GM23338 (cell line): Measurements from ENCODE around the gene CCNK. TPM values are rescaled to one million over a fixed set of nuclear protein-coding genes. Genes with fewer than 3 reads are reported as not detected.

Source experiments
- ATAC-seq: fragments of 200-7000 bp; cut with Tn5 transposase; 3 replicates; pipeline ENCODE4 v1.9.1; 2020
- DNase-seq: peaks from one replicate; pipeline ENCODE4 v3.0.0-alpha.2; 2015; ENCODE audit warnings: low spot score
- H2AFZ ChIP-seq: fragments of 200-600 bp; sonication (generic); 2 replicates; pipeline ENCODE4 v1.8.0; 2016; ENCODE audit warnings: antibody characterized with exemption, mild to moderate bottlenecking, moderate library complexity
- H3F3A ChIP-seq: fragments of 200-600 bp; sonication (generic); replicated peaks from 2 replicates; pipeline ENCODE4 v1.8.0; 2017; ENCODE audit warnings: antibody characterized with exemption, mixed run types, low read depth
- H3K27ac ChIP-seq: fragments of 200-600 bp; sonication (generic); 2 replicates; pipeline ENCODE4 v1.6.1; 2016; ENCODE audit warnings: low read depth
- H3K27me3 ChIP-seq: fragments of 200-600 bp; sonication (generic); 2 replicates; pipeline ENCODE4 v1.8.0; 2016; ENCODE audit warnings: mild to moderate bottlenecking, mixed run types, moderate library complexity; ENCODE audit not compliant: insufficient read depth
- H3K36me3 ChIP-seq: fragments of 200-600 bp; sonication (generic); 2 replicates; pipeline ENCODE4 v1.8.0; 2016; ENCODE audit warnings: mild to moderate bottlenecking; ENCODE audit not compliant: insufficient read depth
- H3K4me1 ChIP-seq: fragments of 200-600 bp; sonication (generic); 2 replicates; pipeline ENCODE4 v1.8.0; 2016; ENCODE audit warnings: mild to moderate bottlenecking, moderate library complexity; ENCODE audit not compliant: insufficient read depth
- H3K4me2 ChIP-seq: fragments of 200-600 bp; sonication (generic); 2 replicates; pipeline ENCODE4 v1.7.1; 2017; ENCODE audit warnings: mixed run types
- H3K4me3 ChIP-seq: fragments of 200-600 bp; sonication (generic); 2 replicates; pipeline ENCODE4 v1.6.1; 2016; ENCODE audit warnings: mixed run types
- H3K79me2 ChIP-seq: fragments of 200-600 bp; sonication (generic); replicated peaks from 2 replicates; pipeline ENCODE4 v1.8.0; 2017; ENCODE audit warnings: mild to moderate bottlenecking; ENCODE audit not compliant: insufficient read depth
- H3K9me2 ChIP-seq: fragments of 200-600 bp; sonication (generic); 2 replicates; pipeline ENCODE4 v1.8.0; 2017; ENCODE audit not compliant: insufficient read depth
- H4K20me1 ChIP-seq: fragments of 200-600 bp; sonication (generic); replicated peaks from 2 replicates; pipeline ENCODE4 v1.8.0; 2017; ENCODE audit warnings: mild to moderate bottlenecking; ENCODE audit not compliant: insufficient read depth
- H3K27ac Mint-ChIP-seq: 2 replicates; pipeline ENCODE4 v1.8.0; 2020; ENCODE audit warnings: inconsistent platforms, mild to moderate bottlenecking, moderate library complexity, mixed read lengths
- H3K27me3 Mint-ChIP-seq: 3 replicates; pipeline ENCODE4 v1.8.0; 2022; ENCODE audit warnings: low read depth, mild to moderate bottlenecking, moderate library complexity, mixed read lengths, inconsistent platforms; ENCODE audit not compliant: insufficient read depth, poor library complexity
- H3K36me3 Mint-ChIP-seq: 3 replicates; pipeline ENCODE4 v1.8.0; 2021; ENCODE audit warnings: low read depth, mild to moderate bottlenecking, inconsistent platforms, moderate library complexity, mixed read lengths
- H3K4me1 Mint-ChIP-seq: 3 replicates; pipeline ENCODE4 v1.8.0; 2020; ENCODE audit warnings: mild to moderate bottlenecking, inconsistent platforms, mixed read lengths
- H3K4me3 Mint-ChIP-seq: 3 replicates; pipeline ENCODE4 v1.8.0; 2021; ENCODE audit warnings: moderate library complexity, mild to moderate bottlenecking, inconsistent platforms, mixed read lengths
- H3K9me3 Mint-ChIP-seq: 3 replicates; pipeline ENCODE4 v1.8.0; 2020; ENCODE audit warnings: moderate library complexity, mild to moderate bottlenecking, inconsistent platforms, mixed read lengths
- CREB1 ChIP-seq: fragments of 250-450 bp; sonication (Bioruptor Pico); IDR thresholded peaks from 2 replicates; pipeline ENCODE4 v1.5.0; 2020; ENCODE audit warnings: low read depth, mild to moderate bottlenecking, moderate library complexity
- CTCF ChIP-seq, 2 experiments: fragments of 200-600 bp in 1 of 2; sonication (generic) in 1 of 2; conservative IDR thresholded peaks; 2 replicates each; pipeline versions ENCODE4 v1.5.1 to v1.6.1; 2016 to 2017; ENCODE audit warnings: antibody characterized with exemption in 2 of 2, low read depth in 2 of 2, mild to moderate bottlenecking in 2 of 2, moderate library complexity in 1 of 2
- EZH2 ChIP-seq: fragments of 200-600 bp; sonication (generic); IDR thresholded peaks from one replicate; pipeline ENCODE4 v1.8.0; 2017; ENCODE audit warnings: antibody characterized with exemption, mild to moderate bottlenecking, low read depth; ENCODE audit not compliant: unreplicated experiment
- EZH2phosphoT487 ChIP-seq: fragments of 200-600 bp; sonication (generic); IDR thresholded peaks from one replicate; pipeline ENCODE4 v1.8.1; 2018; ENCODE audit warnings: antibody characterized with exemption; ENCODE audit not compliant: unreplicated experiment
- JUNB ChIP-seq: IDR thresholded peaks from one replicate; pipeline ENCODE4 v1.6.1; 2016; ENCODE audit warnings: antibody characterized with exemption; ENCODE audit not compliant: unreplicated experiment
- NANOG ChIP-seq: IDR thresholded peaks from 2 replicates; pipeline ENCODE4 v1.6.1; 2016; ENCODE audit warnings: antibody characterized with exemption, borderline replicate concordance
- POLR2AphosphoS5 ChIP-seq: IDR thresholded peaks from 2 replicates; pipeline ENCODE4 v1.6.1; 2016; ENCODE audit warnings: antibody characterized with exemption, low read depth
- ZNF114 ChIP-seq: fragments of 250-450 bp; sonication (Bioruptor Pico); IDR thresholded peaks from 2 replicates; pipeline ENCODE4 v1.5.0; 2020; ENCODE audit warnings: mild to moderate bottlenecking, moderate library complexity
- ZNF331 ChIP-seq: fragments of 250-450 bp; sonication (Bioruptor Pico); IDR thresholded peaks from 2 replicates; pipeline ENCODE4 v1.5.0; 2020; ENCODE audit warnings: low read depth, mild to moderate bottlenecking, moderate library complexity
- polyA plus RNA-seq: library from polyadenylated mRNA; unstranded; fragments of >200 nt; fragmentation: Nextera tagmentation; extraction: Ambion mirVana; gene quantifications from 2 replicates; pipeline ENCODE4 v1.2.1, GENCODE V29; 2016
- total RNA-seq: library from RNA; depleted of rRNA; stranded (reverse); fragments of >200 nt; shearing (Covaris generic); gene quantifications from 2 replicates; pipeline ENCODE4 v1.2.3, GENCODE V29; 2014
- TF ChIP-seq, protein P1 (sequence below): IDR thresholded peaks from 2 replicates; pipeline ENCODE4 v1.6.1; 2016; ENCODE audit warnings: antibody characterized with exemption
- TF ChIP-seq, protein P2 (sequence below): IDR thresholded peaks from one replicate; pipeline ENCODE4 v1.6.1; 2018; ENCODE audit warnings: antibody characterized with exemption; ENCODE audit not compliant: unreplicated experiment

Gene CCNK
- total and polyA plus RNA-seq, 2 experiments from 2014 or later: 54.0 to 60.6 TPM

- Histone ChIP-seq H3K79me2 (no peaks in the 10 kb centered on the region), H3K4me1 (peaks cover 23% of the 10 kb centered on the region), H2AFZ (no peak overlapping the region), H3K4me3 (no peak overlapping the region), H3K9me2 (no peaks in the 10 kb centered on the region), H4K20me1 (no peaks in the 10 kb centered on the region; the same call in 1 of the 2 replicates), H3F3A (0 out of 2 replicates have a peak, but pooled peaks cover 2% of the 10 kb centered on the region), H3K27ac (no peak overlapping the region), H3K27me3 (no peaks in the 10 kb centered on the region), H3K36me3 (no peaks in the 10 kb centered on the region), H3K4me2 (no peak overlapping the region)
- no peaks in the 10 kb centered on the region for H3K9me3 Mint-ChIP-seq
- peaks cover 34% of the 10 kb centered on the region for H3K4me1 Mint-ChIP-seq
- no peak overlapping the region for H3K27ac Mint-ChIP-seq
- DNase-seq (no peak), ATAC-seq (no peak)
- H3K27me3 Mint-ChIP-seq: peaks cover 11% of the 10 kb centered on the region
- H3K36me3 Mint-ChIP-seq: no peaks in the 10 kb centered on the region; the same call in 2 of the 3 replicates
- TF ChIP-seq CREB1 (no peak), EZH2phosphoT487 (no peak)
- TF ChIP-seq, protein P1, sequence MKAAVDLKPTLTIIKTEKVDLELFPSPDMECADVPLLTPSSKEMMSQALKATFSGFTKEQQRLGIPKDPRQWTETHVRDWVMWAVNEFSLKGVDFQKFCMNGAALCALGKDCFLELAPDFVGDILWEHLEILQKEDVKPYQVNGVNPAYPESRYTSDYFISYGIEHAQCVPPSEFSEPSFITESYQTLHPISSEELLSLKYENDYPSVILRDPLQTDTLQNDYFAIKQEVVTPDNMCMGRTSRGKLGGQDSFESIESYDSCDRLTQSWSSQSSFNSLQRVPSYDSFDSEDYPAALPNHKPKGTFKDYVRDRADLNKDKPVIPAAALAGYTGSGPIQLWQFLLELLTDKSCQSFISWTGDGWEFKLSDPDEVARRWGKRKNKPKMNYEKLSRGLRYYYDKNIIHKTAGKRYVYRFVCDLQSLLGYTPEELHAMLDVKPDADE: no peak
- H3K4me3 Mint-ChIP-seq: no peak overlapping the region
Measured at GRCh38 chr14:99519931-99520421, 38.8 kb downstream of the CCNK start.

DNA sequence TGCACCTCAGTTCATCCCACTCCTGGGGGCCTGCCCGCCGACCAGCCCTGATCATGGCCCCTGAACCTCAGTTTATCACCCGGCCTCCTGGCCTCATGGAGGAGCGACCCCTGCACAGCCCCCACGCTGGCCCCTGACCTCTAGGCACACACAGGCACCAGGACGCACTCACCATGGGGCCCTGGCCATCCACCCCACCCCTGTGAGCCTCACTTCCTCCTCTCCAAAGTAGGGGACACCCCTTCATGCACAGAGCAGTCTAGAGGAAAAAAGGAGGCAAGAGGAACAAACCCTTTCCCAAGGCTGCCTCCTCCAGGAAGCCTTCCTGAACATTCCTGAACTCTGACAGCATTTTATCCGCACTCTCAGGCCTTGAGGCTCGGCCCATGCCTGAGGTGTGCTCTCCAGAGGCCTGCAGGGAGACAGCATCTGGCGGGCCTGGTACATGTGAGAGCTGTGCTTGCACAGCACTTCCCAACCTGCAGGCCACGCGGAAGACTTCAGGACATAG lies 39.4 kb downstream of the CCNK start:
- DNase-seq: no peak
- H3K4me3 ChIP-seq: no peak overlapping the region
- H3K9me3 Mint-ChIP-seq: no peaks in the 10 kb centered on the region
- H3K36me3 ChIP-seq: no peaks in the 10 kb centered on the region
- H4K20me1 ChIP-seq: no peaks in the 10 kb centered on the region; the same call in 1 of the 2 replicates
- H3K27ac ChIP-seq: no peak overlapping the region
- no peaks in the 10 kb centered on the region for H3K9me2 ChIP-seq
- H3K79me2 ChIP-seq: no peaks in the 10 kb centered on the region
- no peak overlapping the region for H2AFZ ChIP-seq
- H3K4me2 ChIP-seq: no peak overlapping the region
- H3K27me3 Mint-ChIP-seq: peaks cover 11% of the 10 kb centered on the region
- H3F3A ChIP-seq: 0 out of 2 replicates have a peak, but pooled peaks cover 8% of the 10 kb centered on the region
- no peaks in the 10 kb centered on the region; the same call in 2 of the 3 replicates for H3K36me3 Mint-ChIP-seq
- ATAC-seq: no peak
- peak overlapping the region; percentile 30; the same call in 1 of the 2 replicates for H3K27ac Mint-ChIP-seq
- H3K27me3 ChIP-seq: no peaks in the 10 kb centered on the region
- H3K4me1 ChIP-seq: peaks cover 29% of the 10 kb centered on the region
- peaks cover 38% of the 10 kb centered on the region for H3K4me1 Mint-ChIP-seq
- no peak overlapping the region for H3K4me3 Mint-ChIP-seq
- TF ChIP-seq, protein P1: no peak
- TF ChIP-seq EZH2 (no peak), NANOG (no peak), ZNF114 (CRISPR knock-in tag) (no peak), POLR2AphosphoS5 (no peak), CTCF (conservative IDR thresholded peaks at IDR 0.05; ENCODE audit: low read depth in 2 of 2) (no peak), EZH2phosphoT487 (no peak), ZNF331 (CRISPR knock-in tag) (no peak), JUNB (no peak)
- TF ChIP-seq, protein P2, sequence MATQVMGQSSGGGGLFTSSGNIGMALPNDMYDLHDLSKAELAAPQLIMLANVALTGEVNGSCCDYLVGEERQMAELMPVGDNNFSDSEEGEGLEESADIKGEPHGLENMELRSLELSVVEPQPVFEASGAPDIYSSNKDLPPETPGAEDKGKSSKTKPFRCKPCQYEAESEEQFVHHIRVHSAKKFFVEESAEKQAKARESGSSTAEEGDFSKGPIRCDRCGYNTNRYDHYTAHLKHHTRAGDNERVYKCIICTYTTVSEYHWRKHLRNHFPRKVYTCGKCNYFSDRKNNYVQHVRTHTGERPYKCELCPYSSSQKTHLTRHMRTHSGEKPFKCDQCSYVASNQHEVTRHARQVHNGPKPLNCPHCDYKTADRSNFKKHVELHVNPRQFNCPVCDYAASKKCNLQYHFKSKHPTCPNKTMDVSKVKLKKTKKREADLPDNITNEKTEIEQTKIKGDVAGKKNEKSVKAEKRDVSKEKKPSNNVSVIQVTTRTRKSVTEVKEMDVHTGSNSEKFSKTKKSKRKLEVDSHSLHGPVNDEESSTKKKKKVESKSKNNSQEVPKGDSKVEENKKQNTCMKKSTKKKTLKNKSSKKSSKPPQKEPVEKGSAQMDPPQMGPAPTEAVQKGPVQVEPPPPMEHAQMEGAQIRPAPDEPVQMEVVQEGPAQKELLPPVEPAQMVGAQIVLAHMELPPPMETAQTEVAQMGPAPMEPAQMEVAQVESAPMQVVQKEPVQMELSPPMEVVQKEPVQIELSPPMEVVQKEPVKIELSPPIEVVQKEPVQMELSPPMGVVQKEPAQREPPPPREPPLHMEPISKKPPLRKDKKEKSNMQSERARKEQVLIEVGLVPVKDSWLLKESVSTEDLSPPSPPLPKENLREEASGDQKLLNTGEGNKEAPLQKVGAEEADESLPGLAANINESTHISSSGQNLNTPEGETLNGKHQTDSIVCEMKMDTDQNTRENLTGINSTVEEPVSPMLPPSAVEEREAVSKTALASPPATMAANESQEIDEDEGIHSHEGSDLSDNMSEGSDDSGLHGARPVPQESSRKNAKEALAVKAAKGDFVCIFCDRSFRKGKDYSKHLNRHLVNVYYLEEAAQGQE: no peak
